ENCODE results near the gene IQSEC1. TPM values are rescaled to one million over a fixed set of nuclear protein-coding genes. Genes with fewer than 3 reads are reported as not detected.

Gene IQSEC1
- total RNA-seq, 4 donors from 2014 or later = 33.6 to 72.0 (median 55.9) TPM

DNA sequence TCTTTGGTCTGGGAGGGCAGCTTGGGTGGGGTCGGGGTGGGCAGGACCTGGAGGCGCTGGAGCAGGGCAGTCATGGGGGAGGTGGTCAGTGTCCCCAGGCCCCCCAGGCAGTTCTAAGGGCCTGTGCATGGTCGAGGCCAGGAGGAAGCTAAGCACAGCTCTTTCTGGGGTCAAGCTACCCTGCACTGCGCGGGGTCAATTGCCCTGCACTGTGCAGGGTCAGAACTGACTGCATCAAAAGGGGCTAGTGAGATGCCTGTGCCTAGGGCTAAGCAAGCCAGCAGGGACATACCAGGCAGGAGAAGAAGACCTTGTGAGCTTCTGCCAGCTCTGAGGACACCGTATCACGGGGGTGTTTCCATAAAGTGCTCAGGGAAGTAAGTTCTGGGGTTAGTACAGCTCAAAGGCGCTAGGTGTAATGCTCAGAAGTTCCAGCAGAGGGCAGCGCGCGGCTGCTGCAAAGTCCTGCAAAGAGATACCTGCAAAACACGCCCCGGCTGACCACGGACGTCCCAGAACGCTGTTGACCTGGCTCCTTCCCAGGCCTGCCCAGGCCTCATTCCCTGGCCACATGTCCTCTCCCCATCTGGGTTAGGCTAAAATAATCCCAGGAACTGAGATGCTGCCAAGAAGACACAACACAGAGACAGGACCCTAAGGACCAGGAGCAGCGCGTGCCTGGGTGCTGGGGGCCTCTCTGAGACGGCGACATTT is 18.8 kb upstream of the IQSEC1 start:
- DNase-seq (ENCODE audit: low spot score) = peak; percentile 78
- TF ChIP-seq, protein P1, sequence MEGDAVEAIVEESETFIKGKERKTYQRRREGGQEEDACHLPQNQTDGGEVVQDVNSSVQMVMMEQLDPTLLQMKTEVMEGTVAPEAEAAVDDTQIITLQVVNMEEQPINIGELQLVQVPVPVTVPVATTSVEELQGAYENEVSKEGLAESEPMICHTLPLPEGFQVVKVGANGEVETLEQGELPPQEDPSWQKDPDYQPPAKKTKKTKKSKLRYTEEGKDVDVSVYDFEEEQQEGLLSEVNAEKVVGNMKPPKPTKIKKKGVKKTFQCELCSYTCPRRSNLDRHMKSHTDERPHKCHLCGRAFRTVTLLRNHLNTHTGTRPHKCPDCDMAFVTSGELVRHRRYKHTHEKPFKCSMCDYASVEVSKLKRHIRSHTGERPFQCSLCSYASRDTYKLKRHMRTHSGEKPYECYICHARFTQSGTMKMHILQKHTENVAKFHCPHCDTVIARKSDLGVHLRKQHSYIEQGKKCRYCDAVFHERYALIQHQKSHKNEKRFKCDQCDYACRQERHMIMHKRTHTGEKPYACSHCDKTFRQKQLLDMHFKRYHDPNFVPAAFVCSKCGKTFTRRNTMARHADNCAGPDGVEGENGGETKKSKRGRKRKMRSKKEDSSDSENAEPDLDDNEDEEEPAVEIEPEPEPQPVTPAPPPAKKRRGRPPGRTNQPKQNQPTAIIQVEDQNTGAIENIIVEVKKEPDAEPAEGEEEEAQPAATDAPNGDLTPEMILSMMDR (IDR thresholded peaks at IDR 0.05) = peak in 2 of 3 donors; percentile 78 to 88
- peak; percentile 82 for ATAC-seq (ENCODE audit: low FRiP score)

DNA sequence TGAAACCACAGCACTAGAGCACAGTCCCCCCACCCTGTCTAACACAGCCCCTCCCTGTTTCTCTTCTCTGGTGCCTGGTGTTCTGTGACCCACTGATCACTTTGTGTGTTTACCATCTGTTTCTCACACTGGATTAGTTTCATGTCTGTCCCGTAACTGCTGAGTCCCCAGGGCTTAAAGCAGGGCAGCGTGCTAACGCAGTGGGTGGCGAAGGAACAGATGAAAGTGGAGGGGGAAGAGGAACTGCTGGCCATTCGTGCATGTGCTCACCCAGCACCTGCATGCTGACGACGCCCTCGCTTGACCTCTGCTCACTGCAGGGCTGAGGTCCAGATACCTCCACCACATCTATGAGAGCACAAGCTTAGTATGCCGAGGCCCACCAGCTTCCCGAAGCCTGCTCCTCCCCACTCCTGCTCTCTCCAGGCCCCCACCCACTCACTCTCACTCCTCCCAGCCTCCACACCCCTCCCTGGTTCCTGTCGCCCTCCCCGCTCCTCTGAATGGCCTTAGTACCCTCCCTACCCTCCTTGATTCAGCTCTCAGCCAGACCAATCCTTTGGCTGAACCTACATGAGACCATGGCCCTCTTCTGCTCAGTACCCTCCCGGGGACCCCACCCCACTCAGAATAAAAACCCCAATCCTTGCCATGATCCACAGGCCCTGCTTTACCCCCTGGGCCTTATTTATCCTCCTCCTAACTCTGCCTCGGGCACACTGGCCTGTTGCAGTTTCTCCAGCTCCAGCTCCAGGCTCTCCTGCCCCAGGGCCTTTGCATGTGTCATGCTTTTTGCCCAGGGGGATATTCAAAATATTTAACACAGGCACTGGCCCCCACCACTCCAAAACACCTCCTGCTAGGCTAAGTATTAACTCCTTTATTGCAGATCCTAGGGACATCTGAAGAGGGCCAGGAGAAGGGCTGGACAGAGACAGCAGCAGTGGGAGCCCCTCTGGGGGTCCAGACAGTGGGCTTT is 15.1 kb upstream of the IQSEC1 start:
- ATAC-seq (ENCODE audit: low FRiP score) (no peak), DNase-seq (ENCODE audit: low spot score) (no peak)
- TF ChIP-seq, protein P1 (IDR thresholded peaks at IDR 0.05) = no peak

DNA sequence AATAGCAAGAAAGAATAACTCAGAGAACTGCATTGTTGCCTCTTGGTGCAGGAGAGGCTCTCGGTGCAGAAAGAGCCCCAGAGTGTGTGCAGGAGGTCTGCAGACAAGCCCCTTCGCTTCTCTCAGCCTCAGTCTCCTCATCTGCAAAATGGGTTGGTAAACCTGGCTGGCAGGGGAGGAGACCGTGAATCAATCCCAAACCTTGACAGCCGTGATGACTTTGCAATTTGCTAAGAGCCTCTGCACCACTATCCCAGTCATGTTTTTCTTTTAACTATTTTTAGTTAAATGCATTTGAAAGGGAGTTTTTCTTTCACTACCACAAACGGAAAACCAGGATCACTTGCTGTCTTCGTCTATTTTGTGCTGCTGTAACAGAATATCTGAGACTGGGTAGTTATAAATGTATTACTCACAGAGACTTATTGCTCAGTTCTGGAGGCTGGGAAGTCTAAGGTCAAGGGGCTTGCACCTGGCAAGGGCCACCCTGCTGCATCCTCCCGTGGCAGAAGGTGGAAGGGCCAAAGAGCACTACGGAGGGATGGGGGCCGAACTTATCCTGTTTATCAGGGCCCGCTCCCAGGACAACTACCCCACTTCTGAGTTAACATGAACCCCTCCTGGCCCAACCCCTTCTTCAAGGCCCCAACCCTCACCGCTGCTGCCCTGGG is 14.2 kb upstream of the IQSEC1 start:
- ATAC-seq (ENCODE audit: low FRiP score) (no peak), DNase-seq (ENCODE audit: low spot score) (no peak)
- TF ChIP-seq, protein P1 (IDR thresholded peaks at IDR 0.05) = no peak

DNA sequence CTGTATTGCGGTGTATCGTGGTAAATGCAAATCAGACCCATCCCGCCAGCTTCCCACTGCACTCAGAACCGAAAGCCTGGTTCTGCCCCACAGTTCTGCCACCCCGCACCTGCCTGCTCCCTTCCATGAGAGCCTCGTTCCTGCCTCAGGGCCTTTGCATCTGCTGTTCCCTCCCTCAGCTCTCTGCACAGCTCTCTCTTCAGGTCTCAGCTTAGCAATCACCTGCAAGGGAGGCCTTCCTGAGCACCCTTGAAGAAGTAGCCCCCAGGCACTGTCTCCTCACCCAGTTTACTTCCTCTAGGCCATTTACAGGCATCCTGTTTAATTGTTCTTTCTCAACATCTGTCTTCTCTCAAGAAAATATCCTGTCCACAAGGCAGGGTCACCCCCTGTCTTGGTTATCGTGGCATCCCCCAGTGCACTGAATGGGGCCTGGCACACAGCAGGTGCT is 13.3 kb upstream of the IQSEC1 start:
- TF ChIP-seq, protein P1 (IDR thresholded peaks at IDR 0.05) = no peak
- ATAC-seq (ENCODE audit: low FRiP score) = no peak
- DNase-seq (ENCODE audit: low spot score) = no peak

DNA sequence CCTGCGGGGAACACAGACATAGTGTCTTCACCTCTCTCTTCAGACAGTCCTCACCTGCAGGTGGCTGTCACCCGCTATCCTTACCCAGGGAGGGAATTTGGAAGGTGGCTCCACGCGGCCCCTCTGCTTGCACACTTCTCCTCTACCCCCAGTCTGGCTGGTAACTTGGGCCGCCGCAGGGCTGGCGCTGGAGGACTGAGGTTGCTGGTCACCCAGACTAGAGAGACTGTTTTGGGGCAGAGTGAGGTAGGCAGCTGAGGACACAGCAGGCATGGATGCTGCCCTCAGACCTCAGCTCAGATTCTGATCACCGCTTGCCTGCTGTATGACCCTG is 12.6 kb upstream of the IQSEC1 start:
- ATAC-seq (ENCODE audit: low FRiP score) (no peak), DNase-seq (ENCODE audit: low spot score) (no peak)
- TF ChIP-seq, protein P1 (IDR thresholded peaks at IDR 0.05) = no peak

DNA sequence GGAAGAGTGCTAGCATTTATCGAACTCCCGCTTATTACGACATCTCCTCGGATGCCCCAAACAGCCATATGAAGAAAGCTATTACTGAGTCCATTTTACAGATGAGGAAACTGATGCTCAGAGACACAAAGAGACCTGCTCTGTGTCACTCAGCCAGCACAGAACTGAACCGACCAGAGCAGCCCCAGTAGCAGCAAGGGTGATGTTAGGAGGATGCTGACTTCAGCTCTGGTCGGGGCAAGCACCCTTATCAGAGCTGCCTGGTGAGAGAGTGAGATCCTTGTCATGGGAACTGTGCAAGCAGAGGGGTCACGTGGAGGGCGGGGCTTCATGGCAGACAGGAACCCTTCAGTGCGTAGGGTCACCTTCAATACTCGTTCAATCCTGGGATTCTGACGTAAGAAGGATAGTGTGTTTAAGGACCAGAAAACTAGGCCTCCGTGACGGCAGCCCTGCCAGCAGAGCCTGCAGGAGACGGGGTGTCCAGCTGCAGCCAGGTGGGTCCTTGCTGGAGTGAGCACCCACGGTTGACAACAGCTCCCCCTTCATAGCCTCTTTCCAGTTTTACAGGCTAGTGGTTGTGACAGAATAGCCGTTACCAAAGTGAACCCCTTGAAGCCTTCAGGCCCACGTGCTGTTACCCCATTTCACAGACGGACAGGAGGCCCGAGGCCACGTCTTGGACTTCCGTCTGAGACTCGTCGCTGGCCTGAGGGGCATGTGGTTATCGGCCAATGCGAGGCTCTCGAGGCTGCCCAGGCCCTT is 12.0 kb upstream of the IQSEC1 start:
- TF ChIP-seq, protein P1 (IDR thresholded peaks at IDR 0.05) = no peak

More for the DNA sequence above, 12.0 kb upstream of the IQSEC1 start:
- ATAC-seq (ENCODE audit: low FRiP score) (no peak), DNase-seq (ENCODE audit: low spot score) (no peak)

Data from omental fat pad (tissue), 4 donors.